PC-9 (cell line): ENCODE data around the gene DDX56.

ENCODE experiments used
- EZH2 ChIP-seq: fragments of 200-600 bp; sonication (generic); IDR thresholded peaks from 2 replicates; pipeline ENCODE4 v1.8.0; 2017; ENCODE audit warnings: antibody characterized with exemption, low read depth
- TF ChIP-seq, protein P1 (sequence below): fragments of 200-600 bp; sonication (generic); conservative IDR thresholded peaks from 2 replicates; pipeline ENCODE4 v1.6.1; 2017; ENCODE audit warnings: mixed run types, antibody characterized with exemption, mild to moderate bottlenecking, moderate library complexity

DNA sequence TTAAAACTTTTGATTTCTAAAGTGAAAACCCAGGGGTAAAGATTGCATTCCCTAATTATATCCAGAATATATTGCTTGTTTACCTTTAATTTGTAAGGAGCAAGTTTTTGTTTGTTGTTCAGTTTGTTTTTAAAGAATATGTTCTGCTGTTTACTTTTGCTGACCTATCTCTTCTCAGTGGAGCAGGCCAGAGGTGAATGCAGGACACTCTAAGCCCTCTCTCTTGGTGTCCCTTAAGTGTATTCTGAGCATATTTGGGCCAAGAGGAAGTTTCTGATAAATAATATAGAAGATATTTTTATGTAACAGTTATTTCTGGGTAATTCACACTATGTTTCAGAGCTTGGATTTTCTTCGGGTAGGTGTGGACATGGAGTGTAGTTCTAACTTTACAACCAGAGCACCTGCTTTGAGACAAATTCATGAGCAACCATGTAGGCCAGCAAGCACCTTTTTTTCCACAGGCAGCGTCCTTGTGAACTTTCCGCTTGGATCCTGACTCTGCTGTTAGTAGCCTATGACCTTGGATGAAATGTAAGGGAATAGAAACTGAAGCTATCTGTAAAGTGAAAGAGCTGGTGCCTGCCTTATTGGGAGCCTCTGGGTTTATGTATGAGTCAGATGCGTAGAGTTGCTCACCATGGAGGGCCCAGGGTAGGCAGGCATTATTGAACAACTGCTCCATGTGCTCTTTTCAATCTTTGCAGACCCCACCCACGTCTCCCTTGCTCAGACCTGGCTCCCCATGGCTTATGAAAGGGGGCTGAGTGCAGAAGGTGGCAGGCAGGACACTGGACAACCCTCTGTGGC, 48.8 kb upstream of the DDX56 start:
- TF ChIP-seq, protein P1, sequence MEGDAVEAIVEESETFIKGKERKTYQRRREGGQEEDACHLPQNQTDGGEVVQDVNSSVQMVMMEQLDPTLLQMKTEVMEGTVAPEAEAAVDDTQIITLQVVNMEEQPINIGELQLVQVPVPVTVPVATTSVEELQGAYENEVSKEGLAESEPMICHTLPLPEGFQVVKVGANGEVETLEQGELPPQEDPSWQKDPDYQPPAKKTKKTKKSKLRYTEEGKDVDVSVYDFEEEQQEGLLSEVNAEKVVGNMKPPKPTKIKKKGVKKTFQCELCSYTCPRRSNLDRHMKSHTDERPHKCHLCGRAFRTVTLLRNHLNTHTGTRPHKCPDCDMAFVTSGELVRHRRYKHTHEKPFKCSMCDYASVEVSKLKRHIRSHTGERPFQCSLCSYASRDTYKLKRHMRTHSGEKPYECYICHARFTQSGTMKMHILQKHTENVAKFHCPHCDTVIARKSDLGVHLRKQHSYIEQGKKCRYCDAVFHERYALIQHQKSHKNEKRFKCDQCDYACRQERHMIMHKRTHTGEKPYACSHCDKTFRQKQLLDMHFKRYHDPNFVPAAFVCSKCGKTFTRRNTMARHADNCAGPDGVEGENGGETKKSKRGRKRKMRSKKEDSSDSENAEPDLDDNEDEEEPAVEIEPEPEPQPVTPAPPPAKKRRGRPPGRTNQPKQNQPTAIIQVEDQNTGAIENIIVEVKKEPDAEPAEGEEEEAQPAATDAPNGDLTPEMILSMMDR: no peak
- TF ChIP-seq EZH2: no peak
